Measurements from ENCODE around the gene CSK. TPM values are rescaled to one million over a fixed set of nuclear protein-coding genes. Genes with fewer than 3 reads are reported as not detected.

CSK gene
- total RNA-seq, 1 donor from 2014 or later = 100 TPM

GRCh38 chr15:74742422-74742821 lies 39.5 kb upstream of the CSK start:
- TF ChIP-seq, protein P1, sequence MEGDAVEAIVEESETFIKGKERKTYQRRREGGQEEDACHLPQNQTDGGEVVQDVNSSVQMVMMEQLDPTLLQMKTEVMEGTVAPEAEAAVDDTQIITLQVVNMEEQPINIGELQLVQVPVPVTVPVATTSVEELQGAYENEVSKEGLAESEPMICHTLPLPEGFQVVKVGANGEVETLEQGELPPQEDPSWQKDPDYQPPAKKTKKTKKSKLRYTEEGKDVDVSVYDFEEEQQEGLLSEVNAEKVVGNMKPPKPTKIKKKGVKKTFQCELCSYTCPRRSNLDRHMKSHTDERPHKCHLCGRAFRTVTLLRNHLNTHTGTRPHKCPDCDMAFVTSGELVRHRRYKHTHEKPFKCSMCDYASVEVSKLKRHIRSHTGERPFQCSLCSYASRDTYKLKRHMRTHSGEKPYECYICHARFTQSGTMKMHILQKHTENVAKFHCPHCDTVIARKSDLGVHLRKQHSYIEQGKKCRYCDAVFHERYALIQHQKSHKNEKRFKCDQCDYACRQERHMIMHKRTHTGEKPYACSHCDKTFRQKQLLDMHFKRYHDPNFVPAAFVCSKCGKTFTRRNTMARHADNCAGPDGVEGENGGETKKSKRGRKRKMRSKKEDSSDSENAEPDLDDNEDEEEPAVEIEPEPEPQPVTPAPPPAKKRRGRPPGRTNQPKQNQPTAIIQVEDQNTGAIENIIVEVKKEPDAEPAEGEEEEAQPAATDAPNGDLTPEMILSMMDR (IDR thresholded peaks at IDR 0.05; ENCODE audit: unreplicated experiment) = no peak
- no peak for DNase-seq (ENCODE audit: low spot score)
- Mint-ChIP-seq H3K36me3 (ENCODE audit: low read depth, unreplicated experiment) (peaks cover 3% of the 10 kb centered on the region), H3K9me3 (ENCODE audit: unreplicated experiment) (no peaks in the 10 kb centered on the region), H3K4me1 (ENCODE audit: unreplicated experiment) (no peaks in the 10 kb centered on the region), H3K27ac (ENCODE audit: unreplicated experiment) (no peak overlapping the region), H3K4me3 (ENCODE audit: unreplicated experiment) (no peak overlapping the region), H3K27me3 (ENCODE audit: unreplicated experiment) (peaks cover 3% of the 10 kb centered on the region)

DNA sequence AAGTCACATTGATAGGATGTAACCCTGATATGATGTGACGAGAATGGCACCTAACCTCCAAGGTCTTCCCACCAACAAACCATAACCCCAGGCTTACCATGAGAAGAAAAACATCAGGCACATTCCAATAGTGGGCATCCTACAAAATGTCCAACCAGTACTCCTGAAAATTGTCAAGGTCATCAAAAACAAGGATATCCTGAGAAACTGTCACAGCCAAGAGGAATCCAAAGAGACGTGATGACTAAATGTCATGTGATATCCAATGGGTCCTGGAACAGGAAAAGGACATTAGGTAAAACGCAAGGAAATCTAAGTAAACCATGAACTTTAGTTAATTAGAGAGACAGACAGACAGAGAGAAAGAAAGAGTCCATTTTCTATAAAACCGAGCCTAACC lies 35.5 kb upstream of the CSK start:
- no peak overlapping the region for H3K4me3 Mint-ChIP-seq (ENCODE audit: unreplicated experiment)
- H3K9me3 Mint-ChIP-seq (ENCODE audit: unreplicated experiment) = no peaks in the 10 kb centered on the region
- no peak overlapping the region for H3K27ac Mint-ChIP-seq (ENCODE audit: unreplicated experiment)
- TF ChIP-seq, protein P1 (IDR thresholded peaks at IDR 0.05; ENCODE audit: unreplicated experiment) = no peak
- no peak for DNase-seq (ENCODE audit: low spot score)
- peaks cover 3% of the 10 kb centered on the region for H3K36me3 Mint-ChIP-seq (ENCODE audit: low read depth, unreplicated experiment)
- peaks cover 5% of the 10 kb centered on the region for H3K27me3 Mint-ChIP-seq (ENCODE audit: unreplicated experiment)
- H3K4me1 Mint-ChIP-seq (ENCODE audit: unreplicated experiment) = no peaks in the 10 kb centered on the region

DNA sequence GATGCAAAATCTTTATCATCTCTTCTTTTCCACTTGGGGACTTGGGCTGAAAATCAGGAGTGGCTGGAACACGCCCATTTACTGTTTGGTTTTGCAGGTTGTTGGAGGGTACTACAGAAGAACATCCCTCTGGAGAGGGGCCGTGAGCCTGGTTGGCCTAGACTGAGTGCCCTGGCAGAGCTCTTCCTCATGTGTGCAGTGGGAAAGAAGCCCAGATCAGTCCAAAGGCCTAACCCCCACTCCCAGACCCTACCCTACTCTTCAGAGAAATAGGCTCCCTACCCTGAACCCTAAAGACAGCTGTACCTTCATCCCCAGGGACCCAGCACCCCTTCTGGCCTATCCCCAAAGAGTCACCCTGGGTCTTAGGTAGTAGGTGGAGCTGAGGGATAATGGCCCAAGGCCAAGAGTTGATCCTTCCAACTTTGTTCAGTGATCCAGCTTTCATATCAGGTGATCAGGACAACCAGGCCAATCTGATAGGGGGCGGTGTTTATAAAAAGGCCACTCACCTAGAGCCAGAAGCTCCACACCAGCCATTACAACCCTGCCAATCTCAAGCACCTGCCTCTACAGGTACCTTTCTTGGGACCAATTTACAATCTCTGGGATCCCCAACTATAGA lies 33.4 kb upstream of the CSK start, which contains the start of gene CYP1A2:
TSS of gene CYP1A2 (plus strand) at position 524 of the 625 bp plus-strand sequence. CDS start 894 bp downstream, outside the sequence.
- TF ChIP-seq, protein P1 (IDR thresholded peaks at IDR 0.05; ENCODE audit: unreplicated experiment) = no peak
- H3K4me1 Mint-ChIP-seq (ENCODE audit: unreplicated experiment) = no peaks in the 10 kb centered on the region
- no peaks in the 10 kb centered on the region for H3K36me3 Mint-ChIP-seq (ENCODE audit: low read depth, unreplicated experiment)
- no peaks in the 10 kb centered on the region for H3K9me3 Mint-ChIP-seq (ENCODE audit: unreplicated experiment)
- H3K27ac Mint-ChIP-seq (ENCODE audit: unreplicated experiment) = no peak within 1 kb of the TSS
- H3K27me3 Mint-ChIP-seq (ENCODE audit: unreplicated experiment) = peaks cover 4% of the 10 kb centered on the region
- no peak for DNase-seq (ENCODE audit: low spot score)
- no peak within 1 kb of the TSS for H3K4me3 Mint-ChIP-seq (ENCODE audit: unreplicated experiment)

DNA sequence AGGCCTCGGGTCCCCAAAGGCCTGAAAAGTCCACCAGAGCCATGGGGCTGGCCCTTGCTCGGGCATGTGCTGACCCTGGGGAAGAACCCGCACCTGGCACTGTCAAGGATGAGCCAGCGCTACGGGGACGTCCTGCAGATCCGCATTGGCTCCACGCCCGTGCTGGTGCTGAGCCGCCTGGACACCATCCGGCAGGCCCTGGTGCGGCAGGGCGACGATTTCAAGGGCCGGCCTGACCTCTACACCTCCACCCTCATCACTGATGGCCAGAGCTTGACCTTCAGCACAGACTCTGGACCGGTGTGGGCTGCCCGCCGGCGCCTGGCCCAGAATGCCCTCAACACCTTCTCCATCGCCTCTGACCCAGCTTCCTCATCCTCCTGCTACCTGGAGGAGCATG lies 32.0 kb upstream of the CSK start:
- Mint-ChIP-seq H3K4me3 (ENCODE audit: unreplicated experiment) (no peak overlapping the region), H3K9me3 (ENCODE audit: unreplicated experiment) (no peaks in the 10 kb centered on the region), H3K4me1 (ENCODE audit: unreplicated experiment) (no peaks in the 10 kb centered on the region), H3K27ac (ENCODE audit: unreplicated experiment) (no peak overlapping the region), H3K27me3 (ENCODE audit: unreplicated experiment) (peaks cover 6% of the 10 kb centered on the region), H3K36me3 (ENCODE audit: low read depth, unreplicated experiment) (no peaks in the 10 kb centered on the region)
- no peak for DNase-seq (ENCODE audit: low spot score)
- TF ChIP-seq, protein P1 (IDR thresholded peaks at IDR 0.05; ENCODE audit: unreplicated experiment) = no peak

DNA sequence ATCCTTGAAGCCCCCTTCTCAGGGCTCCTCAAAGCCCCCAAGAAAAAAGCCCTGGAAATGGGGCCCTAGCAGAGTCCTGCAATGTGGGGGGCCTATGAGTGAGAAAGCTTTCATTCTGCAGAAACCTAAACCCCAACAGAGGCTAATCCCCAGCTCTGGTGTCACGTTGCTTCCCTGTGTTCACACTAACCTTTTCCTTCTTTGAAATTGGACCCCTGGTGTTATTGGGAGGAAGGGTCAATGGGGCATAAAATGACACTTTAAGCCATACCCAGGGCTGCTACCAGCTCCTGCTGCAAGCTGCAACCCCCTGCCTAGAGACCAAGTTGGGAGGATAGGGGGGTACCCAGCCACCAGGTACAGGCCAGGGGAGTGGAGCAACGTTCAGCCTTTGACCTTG lies 31.1 kb upstream of the CSK start:
- no peak for DNase-seq (ENCODE audit: low spot score)
- H3K27ac Mint-ChIP-seq (ENCODE audit: unreplicated experiment) = no peak overlapping the region
- no peak overlapping the region for H3K4me3 Mint-ChIP-seq (ENCODE audit: unreplicated experiment)
- H3K27me3 Mint-ChIP-seq (ENCODE audit: unreplicated experiment) = peaks cover 6% of the 10 kb centered on the region
- no peaks in the 10 kb centered on the region for H3K36me3 Mint-ChIP-seq (ENCODE audit: low read depth, unreplicated experiment)
- TF ChIP-seq, protein P1 (IDR thresholded peaks at IDR 0.05; ENCODE audit: unreplicated experiment) = no peak
- H3K4me1 Mint-ChIP-seq (ENCODE audit: unreplicated experiment) = no peaks in the 10 kb centered on the region
- no peaks in the 10 kb centered on the region for H3K9me3 Mint-ChIP-seq (ENCODE audit: unreplicated experiment)

All from endothelial cell (in vitro differentiated cells).